Activated CD4-positive, CD25-positive, alpha-beta regulatory T cell (primary cell): ENCODE data around the gene MEGF11.

Experiments
- DNase-seq, 4 experiments: peaks; one replicate each; lab custom pipeline; 2025; lab: John Stamatoyannopoulos, UW

The MEGF11 gene

DNA sequence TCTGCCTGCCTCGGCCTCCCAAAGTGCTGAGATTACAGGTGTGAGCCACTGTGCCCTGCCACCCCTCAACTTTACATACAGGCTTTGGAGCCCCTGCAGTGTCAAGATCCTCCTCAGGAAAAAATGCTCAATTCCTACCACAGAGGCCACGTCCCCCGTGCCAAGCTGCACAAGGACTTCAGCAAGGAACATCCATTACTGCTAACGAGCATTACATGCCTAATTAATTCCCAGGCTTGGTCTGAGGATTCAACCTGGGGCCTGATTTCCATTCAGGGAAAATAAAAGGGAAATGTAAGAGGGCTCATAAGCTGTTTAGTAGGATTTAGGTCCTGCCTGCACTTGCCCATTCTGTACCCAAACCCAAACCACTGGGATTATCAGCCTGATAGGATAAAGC, 222.9 kb downstream of the MEGF11 start:
- no peak for DNase-seq

DNA sequence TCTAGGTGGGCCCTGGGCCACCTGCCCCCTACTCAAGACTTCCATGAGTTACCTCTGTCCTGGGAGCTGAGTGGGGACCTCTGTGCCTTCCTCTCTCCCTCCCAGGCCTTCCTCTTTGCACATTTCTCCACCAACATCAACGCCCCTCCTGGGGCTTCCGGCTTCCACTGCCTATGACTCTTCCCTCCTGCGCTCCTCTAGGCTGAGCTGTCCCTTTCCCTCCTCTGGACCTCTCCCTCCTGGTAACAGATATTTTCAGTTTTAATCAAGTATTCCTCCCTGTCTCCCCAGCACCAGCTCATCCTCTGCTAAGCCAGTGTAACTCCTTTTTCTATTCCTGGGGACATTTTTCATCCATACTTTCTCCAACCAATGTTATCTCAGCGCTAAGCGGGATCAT, 223.9 kb downstream of the MEGF11 start:
- no peak for DNase-seq

DNA sequence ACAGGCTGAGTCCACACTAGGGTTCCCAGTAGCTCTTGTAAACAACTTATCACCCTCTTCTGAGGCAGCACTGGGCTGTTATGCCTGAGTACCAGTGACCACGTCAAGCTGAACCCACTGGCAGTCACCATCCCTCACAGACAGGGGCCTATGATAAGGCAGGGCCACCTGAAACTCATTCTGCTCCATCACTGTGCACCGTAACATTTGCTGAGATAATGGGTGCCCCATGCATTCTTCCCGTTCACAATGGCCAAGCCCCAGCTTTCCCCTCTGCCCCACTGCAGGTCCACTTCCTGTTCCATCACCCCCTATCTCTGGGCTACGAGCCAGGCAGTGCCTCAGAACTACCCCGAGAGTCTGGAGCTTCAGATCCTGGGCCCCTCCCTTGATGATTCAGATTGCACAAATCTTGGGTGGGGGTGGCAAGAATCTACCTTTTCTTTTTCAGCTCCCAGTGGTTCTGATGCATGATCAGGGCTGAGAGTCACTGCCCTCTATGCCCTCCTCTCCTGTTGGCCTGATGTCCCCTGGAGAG, 226.2 kb downstream of the MEGF11 start:
- no peak for DNase-seq

DNA sequence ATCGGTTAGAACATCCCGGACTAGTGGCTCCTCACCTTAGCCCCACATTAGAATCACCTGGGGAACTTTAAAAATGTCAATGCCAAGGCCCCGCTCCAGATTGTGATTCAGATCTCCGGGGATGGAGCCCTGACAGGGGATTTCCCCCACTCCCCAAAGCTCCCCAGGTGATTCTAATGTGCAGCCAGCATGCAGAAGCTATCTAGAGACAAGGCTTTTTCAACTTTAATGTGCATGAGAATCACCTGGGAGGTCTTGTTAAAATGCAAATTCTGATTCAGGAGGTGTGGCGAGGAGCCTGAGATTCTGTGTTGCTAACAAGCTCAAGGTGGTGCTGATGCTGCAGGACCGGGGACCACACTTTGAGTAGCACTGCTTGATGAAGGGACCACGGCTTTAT, 227.6 kb downstream of the MEGF11 start:
- DNase-seq, result no peak

DNA sequence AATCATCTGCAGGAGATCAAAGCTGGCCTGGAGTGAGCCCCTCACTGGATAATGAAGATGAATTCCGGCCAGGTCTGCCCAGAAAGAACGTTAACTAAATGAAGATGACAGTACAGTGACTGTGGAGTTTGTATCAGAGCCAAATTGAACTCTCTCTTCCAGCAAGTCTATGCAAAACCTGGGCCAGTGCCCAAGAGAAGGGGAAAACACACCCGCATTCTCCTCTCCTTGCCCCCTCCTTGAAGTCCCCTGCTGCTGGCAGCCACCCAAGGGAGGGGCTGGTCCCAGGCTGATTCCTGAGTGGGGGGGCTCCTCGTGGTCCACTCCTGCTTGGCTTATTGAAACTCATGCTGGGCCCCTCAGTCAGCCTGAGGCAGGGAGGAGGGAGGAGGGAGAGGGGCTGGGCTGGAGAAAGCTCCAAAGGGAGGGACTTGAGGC, 228.5 kb downstream of the MEGF11 start:
- DNase-seq, result no peak

DNA sequence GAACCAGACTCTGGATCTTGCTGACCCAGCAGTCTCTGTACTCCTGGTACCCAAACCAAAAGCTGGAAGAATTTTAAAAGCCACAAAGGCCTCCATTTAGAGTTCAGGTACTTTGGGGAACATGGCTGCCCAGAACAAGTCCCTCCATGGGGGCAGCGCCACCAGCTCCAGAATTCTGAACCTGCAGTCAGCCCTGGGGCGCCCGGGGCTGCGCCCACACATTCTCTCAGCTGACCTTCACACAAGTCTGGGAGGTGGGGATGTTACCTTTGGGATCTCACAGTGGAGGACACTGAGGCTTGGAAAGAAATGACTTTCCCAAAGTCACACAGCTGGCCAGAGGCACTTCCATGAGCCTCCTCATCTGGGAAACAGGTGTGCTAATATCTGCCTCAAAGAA, 229.4 kb downstream of the MEGF11 start:
- DNase-seq, result no peak

DNA sequence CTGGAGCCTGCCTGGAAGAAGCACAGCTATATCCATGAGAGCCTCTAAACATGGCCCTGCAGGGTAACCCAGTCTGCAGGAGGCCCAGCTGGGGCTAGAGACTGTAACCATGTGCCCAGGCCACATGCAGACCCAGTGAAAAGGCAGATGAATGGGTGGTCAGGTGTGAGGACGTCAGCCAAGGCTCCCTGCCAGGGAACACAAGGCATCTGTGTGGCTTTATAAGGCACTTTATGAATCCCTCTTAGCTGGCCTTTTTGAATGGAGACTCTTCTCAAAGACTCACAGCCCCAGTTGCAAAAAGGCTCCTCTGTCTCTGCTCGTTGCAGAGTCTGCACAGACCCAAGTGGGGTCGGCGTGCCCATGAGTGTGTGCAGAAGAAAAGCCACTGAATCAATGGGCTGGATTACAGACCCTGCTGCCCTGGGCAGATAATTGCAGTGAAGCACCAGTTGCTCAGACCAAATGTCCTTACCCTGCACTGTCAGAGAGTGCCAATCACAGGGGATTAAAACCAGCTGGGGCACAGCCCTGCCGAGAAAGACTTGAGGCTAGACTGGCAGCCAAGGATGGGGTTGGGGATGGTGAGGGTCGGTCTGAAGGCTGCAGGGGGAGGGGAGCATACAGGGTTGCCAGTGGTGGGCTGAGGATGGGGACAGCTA, 230.1 kb downstream of the MEGF11 start:
- DNase-seq, result no peak

DNA sequence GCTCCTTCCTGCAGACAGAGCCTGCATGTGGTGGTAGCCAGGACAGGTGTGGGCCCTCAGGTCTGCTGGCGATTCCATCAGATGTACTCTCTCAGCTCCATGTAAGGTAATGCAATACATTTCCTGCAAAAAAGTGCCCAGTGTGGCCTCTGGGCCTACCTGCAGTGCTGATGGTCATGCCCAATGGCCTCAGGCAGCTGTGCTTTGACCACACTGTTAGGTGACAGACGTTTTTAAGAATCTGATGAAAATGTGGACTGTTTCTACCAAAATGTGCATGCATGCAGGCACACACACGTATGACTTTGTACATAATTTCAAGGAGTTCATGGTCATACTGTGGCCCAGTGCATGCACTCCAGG, 231.4 kb downstream of the MEGF11 start:
- no peak for DNase-seq

DNA sequence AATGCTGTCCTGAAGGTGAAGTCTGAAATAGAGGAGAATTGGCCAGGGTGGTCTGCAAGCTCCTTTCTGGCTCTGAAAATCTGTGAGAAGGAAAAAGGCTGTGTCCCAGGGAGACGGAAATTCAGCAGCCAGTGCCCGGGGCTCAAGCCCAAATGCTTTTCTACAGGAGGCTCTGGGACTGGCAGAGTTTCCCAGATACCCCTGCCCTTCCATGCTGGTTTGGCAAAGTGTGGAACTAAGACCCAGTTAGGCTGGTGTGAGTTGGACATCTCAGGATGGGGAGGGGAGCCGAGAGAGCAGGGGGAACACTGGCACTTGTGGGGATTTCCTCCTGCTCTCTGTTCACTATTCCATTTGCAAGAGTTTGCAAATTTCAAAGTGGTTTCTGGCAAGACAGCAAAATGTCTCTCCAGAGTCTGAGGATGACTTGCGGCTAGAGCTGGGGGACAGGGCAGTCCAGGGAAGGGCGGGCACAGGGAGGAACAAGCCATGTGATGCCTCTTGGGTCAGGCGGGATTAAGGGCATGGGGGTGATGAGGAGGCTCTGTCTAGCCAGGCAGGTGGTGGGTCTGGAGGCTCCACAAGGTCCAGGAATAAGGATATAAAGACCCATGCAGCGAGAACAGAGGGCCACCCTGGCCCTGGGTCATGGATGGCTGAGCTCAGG, 231.9 kb downstream of the MEGF11 start:
- no peak for DNase-seq

DNA sequence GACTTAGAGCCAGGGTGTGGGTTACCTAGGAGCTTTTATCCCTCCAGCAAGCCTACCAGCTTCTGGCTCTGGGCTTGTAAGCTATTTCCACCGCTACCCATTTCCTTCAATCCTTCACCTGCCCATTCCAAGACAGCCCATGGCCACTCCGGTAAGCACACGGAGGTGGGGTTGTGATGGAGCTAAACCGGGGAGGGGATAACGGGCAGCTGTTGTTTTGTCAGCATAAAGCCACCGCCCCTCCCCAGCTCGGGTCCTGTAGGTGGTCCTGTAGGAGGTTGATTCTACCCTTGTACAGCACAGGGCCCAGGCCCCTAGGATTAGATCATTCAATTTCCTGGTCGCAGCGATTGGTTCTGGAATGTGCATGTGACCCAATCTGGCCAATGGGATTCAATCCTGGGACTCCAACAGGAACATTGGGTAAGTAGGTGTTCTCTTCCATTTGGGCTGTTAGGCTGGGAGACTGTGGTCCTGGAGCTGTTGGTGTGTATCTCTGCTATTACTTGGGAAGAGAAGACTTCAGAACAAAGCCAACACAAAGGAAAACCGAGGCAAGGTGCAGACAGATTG, 233.6 kb downstream of the MEGF11 start:
- DNase-seq, result no peak

DNA sequence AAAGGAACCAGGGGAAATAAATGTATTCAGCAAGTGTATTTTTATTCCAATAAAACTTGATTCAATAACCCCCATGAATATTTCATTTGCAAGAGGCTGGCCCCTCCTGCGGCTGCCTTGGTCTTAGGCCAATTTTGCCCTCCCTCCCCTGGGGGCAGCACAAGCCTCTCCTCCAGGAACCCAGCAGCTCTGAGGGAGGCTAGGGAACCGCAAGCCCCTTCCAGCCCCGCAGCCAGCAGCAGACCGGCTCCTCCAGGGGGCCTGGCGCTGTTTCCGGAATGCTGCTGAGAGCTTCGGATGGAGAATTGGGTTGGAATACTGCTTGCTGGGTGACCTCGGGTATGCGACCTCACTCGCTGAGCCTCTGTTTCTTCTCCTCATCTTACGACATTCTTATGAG, 234.2 kb downstream of the MEGF11 start:
- no peak for DNase-seq

DNA sequence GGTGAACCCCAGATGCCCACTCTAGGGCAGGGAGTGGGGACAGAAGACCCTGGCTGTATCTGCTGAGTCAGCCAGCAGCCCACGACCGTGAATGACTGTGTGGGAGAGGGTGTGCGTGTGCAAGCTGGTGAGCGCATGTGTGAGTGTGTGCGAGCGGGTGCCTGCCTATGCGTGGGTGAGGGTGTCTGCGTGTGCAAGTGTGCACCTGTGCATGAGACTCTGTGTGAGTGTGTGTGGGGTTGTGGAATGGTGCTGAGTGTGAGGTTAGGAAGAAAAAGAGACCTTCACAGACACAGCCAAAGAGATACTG, 235.1 kb downstream of the MEGF11 start:
- DNase-seq, result no peak

DNA sequence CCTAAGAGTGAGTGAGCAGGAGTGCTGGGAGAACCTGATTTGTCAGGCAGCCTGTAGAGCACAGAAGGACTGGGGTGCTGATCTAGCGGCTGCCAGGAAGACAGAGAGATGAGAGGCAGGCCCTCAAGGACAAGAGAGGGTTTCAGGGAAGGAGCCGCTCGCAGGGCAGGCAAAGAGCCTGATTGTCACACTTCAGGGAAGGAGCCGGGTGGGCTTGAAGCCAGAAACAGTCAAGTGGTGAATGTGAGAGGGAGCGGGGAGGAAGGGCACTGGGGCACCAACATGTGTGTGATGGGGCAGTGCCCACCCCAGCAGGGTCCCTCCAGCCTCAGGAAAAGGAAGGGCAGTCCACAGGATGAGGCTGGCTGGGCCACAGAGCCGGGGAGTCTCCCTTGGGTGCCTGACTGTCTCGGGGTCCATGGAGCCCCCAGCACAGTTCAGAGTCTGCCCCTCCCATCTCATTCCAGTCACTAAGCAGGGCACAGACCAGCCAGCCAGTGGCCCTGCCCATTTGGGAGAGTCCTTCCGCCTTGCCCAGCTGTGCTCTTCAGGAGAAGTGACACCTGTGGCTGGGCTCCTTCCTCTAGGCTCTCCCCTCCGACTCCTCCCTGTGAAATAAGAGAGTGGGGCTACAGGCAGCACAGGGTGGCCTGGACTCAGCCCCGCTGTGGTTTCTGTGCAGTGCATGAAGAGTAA, 235.6 kb downstream of the MEGF11 start:
- no peak for DNase-seq

DNA sequence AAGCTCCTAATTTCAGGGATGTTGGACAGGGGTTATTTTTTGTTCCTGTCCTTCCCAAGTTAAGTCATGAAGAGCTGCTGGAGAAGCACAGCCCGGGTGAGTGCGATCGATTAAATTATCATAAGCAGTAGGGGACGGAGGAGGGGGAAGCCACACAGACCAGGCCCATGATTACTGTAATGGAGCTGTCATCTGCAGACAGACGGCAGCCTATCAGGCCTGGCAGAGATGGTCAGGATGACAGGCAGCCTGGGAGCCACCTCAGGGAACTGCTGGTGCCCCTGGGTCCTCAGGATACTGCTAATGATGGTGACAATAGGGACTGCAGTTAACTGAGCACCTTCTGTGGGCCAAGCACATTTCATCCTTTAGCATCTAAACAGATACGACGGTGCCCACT, 236.6 kb downstream of the MEGF11 start:
- DNase-seq, result no peak

DNA sequence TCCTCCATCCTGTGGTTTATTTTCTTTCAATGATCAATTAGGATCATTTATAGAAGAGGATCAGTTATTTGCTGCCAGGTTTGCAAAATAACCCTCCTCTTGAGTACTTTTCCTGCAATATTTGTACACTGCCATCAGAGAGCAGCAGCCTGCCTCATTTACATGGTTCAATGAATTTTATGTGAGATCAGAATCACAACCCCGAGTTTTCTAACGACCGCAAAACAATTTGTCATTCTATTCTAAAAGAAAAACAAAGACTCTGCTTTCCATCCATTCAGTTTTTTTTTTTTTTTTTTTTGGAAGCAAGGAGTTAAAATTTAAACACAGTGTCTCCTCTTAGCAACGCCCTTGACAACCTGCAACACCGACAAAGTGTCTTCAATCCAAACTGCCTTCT, 237.4 kb downstream of the MEGF11 start:
- no peak for DNase-seq

DNA sequence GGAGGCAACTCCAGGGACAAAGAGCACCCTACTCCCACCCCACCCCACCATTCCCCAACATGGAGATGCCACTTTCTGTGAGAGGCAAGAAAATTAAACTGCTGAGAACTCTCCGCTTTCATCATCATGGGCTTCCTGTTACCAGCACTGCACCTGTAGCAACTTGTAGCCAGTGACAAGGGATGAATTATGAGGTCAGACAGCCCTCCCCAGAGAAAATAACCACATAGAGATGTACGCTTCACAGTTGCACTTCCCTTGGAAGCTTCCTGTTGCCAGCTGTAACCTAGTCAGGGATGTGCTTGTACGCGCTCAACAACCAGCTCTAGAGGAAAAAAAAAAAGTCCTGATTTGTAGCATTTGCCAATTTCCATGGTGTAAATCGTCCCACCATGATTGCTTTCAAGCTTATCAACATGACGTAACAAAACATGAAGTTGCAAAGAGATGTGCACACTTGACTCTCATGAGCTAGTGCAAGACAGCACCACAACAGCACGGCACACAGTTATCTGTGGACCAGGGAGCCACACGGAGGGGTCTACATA, 238.8 kb downstream of the MEGF11 start:
- DNase-seq, result no peak

DNA sequence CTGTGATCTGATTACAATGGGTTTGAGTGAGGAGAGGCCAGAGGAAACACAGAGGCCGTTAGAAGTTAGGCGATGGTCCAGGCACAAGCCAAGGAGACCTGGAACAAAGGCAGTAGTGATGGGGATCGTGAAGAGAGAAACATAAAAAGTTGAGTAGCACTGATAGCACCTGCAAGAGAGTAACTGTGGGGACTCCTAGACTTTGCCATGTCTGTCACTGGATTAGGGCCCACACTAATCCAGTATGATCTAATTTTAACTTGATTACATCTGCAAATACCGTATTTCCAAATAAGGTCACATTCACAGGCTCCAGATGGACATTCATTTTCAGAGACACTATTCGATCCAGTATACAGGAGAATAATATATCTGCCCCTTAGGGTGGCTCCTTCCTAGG, 239.5 kb downstream of the MEGF11 start:
- DNase-seq, result no peak

DNA sequence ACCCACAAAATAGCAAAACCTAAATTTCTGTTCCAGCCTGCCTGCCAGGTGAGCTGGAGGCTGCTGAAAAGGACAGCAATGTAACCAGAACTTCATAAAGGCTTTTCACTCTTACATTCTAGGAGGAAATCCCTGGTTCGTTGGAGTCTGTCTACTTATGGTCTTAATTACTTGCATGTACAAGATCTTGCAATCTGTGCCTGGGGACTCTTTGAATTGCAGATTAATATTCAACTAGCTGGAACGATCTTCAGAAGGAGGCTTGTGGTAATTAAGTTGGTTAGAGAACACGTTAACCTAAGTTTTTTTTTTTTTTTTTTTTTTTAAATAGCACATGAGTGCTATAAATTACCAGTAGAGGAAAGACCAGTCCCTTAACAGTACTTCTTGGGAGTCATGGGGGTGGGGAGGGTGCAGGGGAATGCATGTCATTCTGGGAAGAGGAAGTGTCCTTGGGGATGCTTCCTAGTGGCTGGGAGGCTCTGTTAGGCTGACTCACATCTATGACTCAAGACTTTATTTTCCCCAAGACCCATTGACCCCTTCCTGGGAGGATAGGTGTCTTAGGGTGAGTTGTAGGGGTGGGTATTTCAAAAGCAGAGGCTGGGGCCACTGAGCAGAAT, 244.5 kb downstream of the MEGF11 start:
- no peak for DNase-seq

DNA sequence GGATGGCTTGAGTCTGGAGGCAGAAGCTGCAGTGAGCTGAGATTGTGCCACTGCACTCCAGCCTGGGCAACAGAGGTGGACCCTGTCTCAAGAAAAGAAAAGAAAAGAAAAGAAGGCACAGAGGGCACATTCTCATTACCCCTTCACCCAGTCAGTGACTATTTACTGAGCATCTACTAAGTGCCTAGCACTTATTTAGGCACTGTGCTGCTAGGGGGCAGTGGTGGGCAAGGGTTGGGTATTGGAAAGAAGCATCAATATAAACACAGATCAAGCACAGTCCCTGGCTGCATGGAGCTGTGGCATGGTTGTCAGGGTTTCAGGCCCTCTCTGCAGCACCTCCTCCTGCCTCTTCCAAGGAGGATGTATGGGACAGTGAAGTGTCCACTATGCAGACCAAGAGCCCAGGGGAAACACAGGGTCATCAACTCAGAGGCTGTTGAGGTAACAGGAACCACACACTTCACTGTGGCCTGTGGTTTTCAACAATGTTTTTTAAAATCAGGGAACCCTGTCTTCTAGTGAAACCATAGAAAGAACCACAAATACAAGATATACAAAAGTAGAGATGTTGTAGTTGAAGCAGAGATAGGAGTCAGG, 245.8 kb downstream of the MEGF11 start:
- DNase-seq, result no peak

DNA sequence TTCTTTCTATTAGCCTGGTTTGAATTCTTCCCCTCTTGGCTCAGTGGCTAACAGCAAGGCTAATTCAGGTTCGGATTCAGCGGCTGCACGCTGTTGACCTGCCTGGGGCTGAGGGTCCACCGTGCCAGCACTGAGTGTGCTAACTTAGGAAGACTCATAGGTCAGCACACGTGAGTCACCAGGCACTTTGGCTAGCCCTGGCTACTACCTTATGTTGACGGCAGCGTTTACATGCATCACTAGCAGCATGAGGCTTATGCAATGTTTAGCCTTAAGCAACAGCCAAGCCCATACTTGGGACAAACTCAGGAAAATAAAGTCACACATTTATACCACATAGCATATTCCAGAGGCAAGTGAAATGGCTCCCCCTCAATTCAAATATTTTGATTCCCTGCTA, 246.6 kb downstream of the MEGF11 start:
- no peak for DNase-seq

DNA sequence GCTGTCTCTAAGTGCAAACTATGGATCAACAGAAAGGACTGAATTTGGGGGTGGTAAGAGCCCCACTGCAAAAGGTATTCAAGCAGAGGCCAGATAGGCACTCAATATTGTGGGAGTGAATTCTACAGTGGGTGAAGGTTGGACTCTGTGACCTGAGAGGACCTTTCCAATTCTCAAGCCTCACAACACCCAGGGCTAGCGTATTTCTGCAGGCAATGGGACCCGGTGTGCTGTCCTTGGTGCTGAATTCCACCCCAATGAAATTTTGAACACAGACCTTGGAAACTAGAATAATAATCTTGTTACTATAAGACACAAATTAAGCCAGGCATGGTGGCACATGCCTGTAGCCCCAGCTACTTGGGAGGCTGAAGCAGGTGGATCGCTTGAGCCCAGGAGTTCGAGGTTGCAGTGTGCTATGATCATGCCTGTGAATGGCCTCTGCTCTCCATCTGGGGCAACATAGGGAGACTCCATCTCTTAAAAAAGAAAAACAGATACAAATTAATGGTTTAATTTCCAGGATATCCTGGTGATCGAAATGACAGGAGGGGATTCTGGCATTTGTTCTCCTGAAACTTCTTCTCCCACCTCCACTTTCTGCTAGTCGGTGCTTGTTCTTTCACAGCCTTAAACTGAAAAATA, 248.8 kb downstream of the MEGF11 start:
- no peak for DNase-seq
